HG02981 (cell line): ENCODE data around the gene DUSP22.

Experiments used
- ATAC-seq: cut with Tn5 transposase; IDR thresholded peaks from one replicate; pipeline ENCODE4 v1.9.1; 2021; ENCODE audit warnings: mild to moderate bottlenecking, moderate library complexity; ENCODE audit not compliant: unreplicated experiment

The DUSP22 gene

GRCh38 chr6:392441-393390, 100.4 kb downstream of the DUSP22 start:
- no peak for ATAC-seq

GRCh38 chr6:393391-394221, 101.3 kb downstream of the DUSP22 start:
- no peak for ATAC-seq

DNA sequence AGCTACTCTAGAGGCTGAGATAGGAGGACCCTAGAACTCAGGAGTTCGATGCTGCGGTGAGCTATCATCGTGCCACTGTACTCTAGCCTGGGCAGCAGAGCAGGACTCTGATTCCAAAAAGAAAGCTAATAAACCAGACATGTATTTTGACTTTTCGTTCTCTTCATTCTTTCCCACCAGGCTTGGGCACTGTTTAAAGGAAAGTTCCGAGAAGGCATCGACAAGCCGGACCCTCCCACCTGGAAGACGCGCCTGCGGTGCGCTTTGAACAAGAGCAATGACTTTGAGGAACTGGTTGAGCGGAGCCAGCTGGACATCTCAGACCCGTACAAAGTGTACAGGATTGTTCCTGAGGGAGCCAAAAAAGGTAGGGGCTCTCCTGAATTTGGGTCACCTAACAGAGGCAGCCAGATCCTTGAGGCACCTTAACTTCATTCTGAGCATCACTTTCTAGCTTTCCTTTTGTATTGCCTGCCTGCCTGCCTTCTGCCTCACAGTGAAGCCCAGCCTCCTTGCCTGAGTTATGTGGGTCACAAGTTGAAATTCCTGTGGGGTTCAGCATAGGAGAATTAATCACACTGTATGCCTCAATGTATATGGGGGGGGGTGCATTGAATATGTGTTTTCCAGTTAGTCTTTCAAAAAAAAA, 102.5 kb downstream of the DUSP22 start:
- no peak for ATAC-seq

DNA sequence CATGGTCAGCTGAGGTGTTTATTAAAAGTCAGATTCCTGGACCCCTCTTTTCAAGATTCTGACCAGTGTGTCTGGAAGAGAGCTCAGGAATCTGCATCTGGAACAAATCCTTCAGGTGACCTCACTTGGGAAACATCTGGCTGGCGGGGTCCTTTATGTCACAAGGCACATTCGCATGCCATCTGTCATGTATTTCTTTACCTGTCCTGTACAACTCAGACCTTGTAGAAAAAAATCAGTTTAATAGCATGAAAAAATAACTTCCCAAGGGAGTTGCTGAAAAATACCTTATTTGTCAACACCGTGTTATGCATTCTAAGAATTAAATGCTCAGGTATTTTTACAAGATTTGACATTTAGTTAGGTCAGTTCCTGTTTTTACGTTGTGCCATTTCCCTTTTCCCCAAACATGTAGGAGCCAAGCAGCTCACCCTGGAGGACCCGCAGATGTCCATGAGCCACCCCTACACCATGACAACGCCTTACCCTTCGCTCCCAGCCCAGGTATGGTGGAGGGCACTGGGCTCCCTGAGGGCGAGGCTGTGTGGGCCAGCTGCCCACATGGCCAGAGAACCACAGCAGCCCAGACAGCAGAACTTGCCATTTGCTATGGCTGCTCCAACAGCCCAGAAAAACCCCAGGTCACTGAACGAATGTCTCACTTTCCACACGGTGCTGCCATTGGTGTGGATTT, 103.3 kb downstream of the DUSP22 start:
- no peak for ATAC-seq

DNA sequence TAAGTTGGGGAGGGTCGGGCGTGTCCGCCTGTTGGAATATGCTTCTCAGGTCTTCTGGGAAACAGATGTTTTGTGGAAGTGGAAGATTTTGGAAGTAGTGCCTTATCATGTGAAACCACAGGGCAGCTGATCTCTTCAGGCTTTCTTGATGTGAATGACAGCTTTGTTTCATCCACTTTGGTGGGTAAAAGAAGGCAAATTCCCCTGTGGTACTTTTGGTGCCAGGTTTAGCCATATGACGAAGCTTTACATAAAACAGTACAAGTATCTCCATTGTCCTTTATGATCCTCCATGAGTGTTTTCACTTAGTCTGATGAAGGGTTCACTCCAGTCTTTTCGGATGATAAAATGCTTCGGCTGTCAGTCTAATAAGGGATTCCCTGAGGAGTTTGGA, 103.8 kb downstream of the DUSP22 start:
- no peak for ATAC-seq

GRCh38 chr6:397056-397455, 104.8 kb downstream of the DUSP22 start:
- no peak for ATAC-seq

- ATAC-seq = no peak
Measured at GRCh38 chr6:397604-398003, 105.3 kb downstream of the DUSP22 start.

DNA sequence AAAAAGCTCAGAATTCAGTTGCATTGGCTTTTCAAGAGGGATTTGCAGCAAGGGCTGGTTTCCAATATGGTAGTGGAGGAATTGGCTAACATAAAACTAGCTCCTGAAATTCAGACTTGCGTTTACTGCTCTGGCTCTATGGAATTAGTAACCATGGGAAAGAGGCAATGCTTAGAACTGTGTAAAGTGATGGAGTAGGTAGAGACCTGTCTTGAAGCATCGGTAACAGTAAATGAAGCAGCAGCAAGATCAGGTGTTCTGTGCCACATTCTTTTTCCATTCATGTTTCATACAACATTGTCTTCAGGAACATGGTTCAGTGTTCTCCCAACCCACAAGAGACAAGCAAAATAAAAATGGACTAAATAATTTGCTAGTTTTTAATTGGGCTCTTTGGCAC, 105.8 kb downstream of the DUSP22 start:
- no peak for ATAC-seq

DNA sequence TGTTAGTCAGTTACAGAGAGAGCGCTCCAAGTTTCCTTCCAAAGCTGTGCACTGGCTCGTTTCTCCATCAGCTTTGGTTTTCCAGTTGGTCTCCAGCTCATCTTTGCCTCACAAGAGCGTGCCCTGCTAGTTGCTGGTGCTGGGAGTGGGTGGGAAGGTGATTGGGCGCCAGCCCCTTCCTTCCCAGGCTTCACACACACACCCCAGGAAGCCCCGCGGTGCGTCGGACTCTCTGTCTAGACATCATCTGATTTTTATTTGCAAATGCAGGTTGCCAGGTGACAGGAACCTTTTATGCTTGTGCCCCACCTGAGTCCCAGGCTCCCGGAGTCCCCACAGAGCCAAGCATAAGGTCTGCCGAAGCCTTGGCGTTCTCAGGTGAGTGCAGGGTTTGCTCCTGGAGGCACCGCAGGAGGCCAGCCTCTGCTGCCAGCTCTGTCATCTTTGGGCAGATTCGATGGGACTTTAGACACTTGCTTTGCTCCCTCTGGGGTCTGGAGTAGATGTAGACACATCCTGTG, 106.3 kb downstream of the DUSP22 start:
- no peak for ATAC-seq

GRCh38 chr6:399785-400534, 107.7 kb downstream of the DUSP22 start:
- no peak for ATAC-seq

DNA sequence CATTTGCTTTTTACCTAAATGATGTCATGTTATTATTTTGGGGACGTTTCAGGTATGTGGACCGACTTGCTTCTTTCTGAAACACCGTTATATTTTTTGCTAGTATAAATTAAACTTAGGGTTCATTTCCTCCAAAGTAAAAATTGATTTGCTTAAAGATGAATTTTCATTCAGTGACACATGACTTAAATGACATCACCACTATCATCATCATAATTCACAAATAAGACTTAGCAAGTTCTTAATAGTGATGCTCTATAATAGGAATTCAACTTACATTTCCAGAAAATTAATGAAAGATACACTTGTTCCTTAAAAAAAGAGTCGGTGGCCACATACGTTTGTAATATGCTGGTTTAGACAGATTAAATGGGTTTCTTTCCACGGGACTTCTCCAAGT, 108.5 kb downstream of the DUSP22 start:
- ATAC-seq = no peak
